GM13976 (cell line): ENCODE data around the gene KPNA1.
A peak's percentile ranks its signal among the peaks of the same experiment; 100 is the strongest.
"Not testable (repeated sequence)": the region's sequence is repeated elsewhere in the genome, so short reads cannot be mapped to it uniquely, and the experiment has no call there.

Experiments used
- DNase-seq: peaks from one replicate; pipeline ENCODE4 v3.0.0; 2012; ENCODE audit warnings: low spot score
- in situ Hi-C: fragments of 300-500 bp; cut with MboI; formaldehyde crosslinking; loops from one replicate; pipeline ENCODE4 v1.12.0; 2022; ENCODE audit warnings: low sequenced_read_pairs, mixed read lengths, inconsistent platforms; ENCODE audit not compliant: unreplicated experiment
- TF ChIP-seq, protein P1 (sequence below): IDR thresholded peaks from 2 replicates; pipeline ENCODE4 v1.5.1; 2012; ENCODE audit warnings: borderline replicate concordance, mild to moderate bottlenecking; ENCODE audit not compliant: insufficient read depth; ENCODE audit errors: extremely low read depth, missing control alignments, control extremely low read depth

KPNA1 gene

GRCh38 chr3:122461806-122462205 is 52.9 kb downstream of the KPNA1 start:
- in situ Hi-C loops = no loop called here
- TF ChIP-seq, protein P1, sequence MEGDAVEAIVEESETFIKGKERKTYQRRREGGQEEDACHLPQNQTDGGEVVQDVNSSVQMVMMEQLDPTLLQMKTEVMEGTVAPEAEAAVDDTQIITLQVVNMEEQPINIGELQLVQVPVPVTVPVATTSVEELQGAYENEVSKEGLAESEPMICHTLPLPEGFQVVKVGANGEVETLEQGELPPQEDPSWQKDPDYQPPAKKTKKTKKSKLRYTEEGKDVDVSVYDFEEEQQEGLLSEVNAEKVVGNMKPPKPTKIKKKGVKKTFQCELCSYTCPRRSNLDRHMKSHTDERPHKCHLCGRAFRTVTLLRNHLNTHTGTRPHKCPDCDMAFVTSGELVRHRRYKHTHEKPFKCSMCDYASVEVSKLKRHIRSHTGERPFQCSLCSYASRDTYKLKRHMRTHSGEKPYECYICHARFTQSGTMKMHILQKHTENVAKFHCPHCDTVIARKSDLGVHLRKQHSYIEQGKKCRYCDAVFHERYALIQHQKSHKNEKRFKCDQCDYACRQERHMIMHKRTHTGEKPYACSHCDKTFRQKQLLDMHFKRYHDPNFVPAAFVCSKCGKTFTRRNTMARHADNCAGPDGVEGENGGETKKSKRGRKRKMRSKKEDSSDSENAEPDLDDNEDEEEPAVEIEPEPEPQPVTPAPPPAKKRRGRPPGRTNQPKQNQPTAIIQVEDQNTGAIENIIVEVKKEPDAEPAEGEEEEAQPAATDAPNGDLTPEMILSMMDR = no peak
- no peak for DNase-seq

GRCh38 chr3:122458992-122459391 is 55.7 kb downstream of the KPNA1 start:
- in situ Hi-C loops = no loop called here
- no peak for DNase-seq
- TF ChIP-seq, protein P1 = peak; percentile 27

DNA sequence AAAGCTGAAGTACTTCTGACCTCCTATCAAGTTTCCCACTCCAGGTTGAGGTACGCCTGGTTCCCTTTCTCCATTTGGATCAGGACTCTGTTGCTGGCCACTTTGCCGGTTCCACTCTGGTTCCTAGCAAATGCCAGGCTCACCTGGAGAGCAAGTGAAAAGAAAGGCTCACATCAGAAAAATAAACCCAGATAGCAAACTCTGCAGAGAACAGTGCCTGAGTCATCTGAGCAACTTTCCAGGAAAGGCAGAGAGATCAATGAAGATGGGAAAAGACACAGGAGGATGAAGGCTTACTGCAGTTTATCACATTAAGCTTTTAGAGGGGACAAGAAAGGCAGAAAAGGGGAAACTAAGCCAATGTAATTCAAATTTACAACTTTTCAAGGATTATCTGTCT is 57.0 kb downstream of the KPNA1 start:
- TF ChIP-seq, protein P1 = no peak
- DNase-seq = no peak
- in situ Hi-C loops = no loop called here

- DNase-seq = no peak
- TF ChIP-seq, protein P1 = no peak
- in situ Hi-C loops = no loop called here
Measured at GRCh38 chr3:122456074-122456473, 58.7 kb downstream of the KPNA1 start.

DNA sequence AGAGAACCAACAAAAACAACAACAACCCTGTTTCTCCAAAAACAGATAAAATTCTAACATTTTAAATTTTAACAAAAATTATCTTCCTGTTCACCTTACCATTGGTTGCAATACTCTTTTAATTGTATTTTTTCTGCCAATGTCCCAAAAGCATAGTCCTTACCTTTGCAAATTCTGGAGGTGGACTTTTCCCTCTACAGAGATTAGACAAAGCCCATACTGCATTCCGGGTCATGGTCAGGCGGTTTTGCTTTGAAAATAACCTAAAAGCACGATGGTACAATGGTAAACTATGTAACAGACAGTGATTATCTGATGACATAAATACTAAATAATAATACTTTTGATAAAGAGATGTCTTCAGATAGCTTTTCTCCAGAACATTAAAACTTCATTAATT is 63.4 kb downstream of the KPNA1 start:
- TF ChIP-seq, protein P1 = no peak
- in situ Hi-C loops = no loop called here
- DNase-seq = no peak

- in situ Hi-C loops, DNase-seq: not testable (repeated sequence)
Measured at GRCh38 chr3:122448218-122448617, 66.5 kb downstream of the KPNA1 start.

DNA sequence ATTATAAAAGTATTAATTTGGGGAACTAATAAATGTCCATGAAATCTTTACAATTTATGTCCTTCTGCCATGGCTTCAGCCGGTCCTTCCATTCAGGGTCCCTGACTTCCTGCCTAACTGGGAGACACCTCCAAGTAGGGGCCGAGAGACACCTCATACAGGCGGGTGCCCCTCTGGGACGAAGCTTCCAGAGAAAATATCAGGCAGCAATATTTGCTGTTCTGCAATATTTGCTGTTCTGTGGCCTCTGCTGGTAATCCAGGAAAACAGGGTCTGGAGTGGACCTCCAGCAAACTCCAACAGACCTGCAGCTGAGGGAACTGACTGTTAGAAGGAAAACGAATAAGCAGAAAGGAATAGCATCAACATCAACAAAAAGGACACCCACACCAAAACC is 70.2 kb downstream of the KPNA1 start:
- DNase-seq, in situ Hi-C loops: not testable (repeated sequence)

GRCh38 chr3:122443762-122444490 is 70.8 kb downstream of the KPNA1 start:
- in situ Hi-C loops, DNase-seq: not testable (repeated sequence)
